Caco-2 (cell line): Measurements from ENCODE around the gene MYBPHL. TPM values are rescaled to one million over a fixed set of nuclear protein-coding genes. Genes with fewer than 3 reads are reported as not detected.
A peak's percentile ranks its signal among the peaks of the same experiment; 100 is the strongest.

Experiments used
- BruUV-seq: library from RNA; stranded (reverse); fragments of 400-500 nt; replicated peaks from 2 replicates; lab custom pipeline; 2021; lab: Mats Ljungman, UMichigan
- CTCF ChIA-PET: fragments of 300-600 bp; sonication (Branson Sonifier 250); formaldehyde crosslinking; loops from one replicate; lab custom pipeline; 2022; ENCODE audit warnings: antibody characterized with exemption; lab: Charles Lee
- POLR2A ChIA-PET: fragments of 300-600 bp; sonication (Branson Sonifier 250); formaldehyde crosslinking; loops from one replicate; lab custom pipeline; 2022; ENCODE audit warnings: antibody characterized with exemption; lab: Charles Lee
- DNase-seq, 2 experiments: peaks; one replicate each; pipeline versions ENCODE4 v3.0.0 to v3.0.0-alpha.2; 2020 to 2022
- H3K27me3 ChIP-seq: replicated peaks from 2 replicates; pipeline ENCODE4 v1.6.0; 2011; ENCODE audit warnings: low read length; ENCODE audit not compliant: control insufficient read depth, insufficient read depth
- H3K36me3 ChIP-seq: 2 replicates; pipeline ENCODE4 v1.5.1; 2011; ENCODE audit warnings: low read length; ENCODE audit not compliant: control insufficient read depth, insufficient read depth
- H3K4me1 ChIP-seq: fragments of 250-450 bp; sonication (Bioruptor Pico); 2 replicates; pipeline ENCODE4 v1.5.1; 2020; ENCODE audit warnings: mild to moderate bottlenecking
- H3K4me3 ChIP-seq: 2 replicates; pipeline ENCODE4 v1.5.1; 2011; ENCODE audit warnings: low read depth, mild to moderate bottlenecking, control low read depth, low read length
- H3K9me3 ChIP-seq: fragments of 250-450 bp; sonication (Bioruptor Pico); 2 replicates; pipeline ENCODE4 v1.5.1; 2020; ENCODE audit warnings: mild to moderate bottlenecking, moderate library complexity
- H3K27ac Mint-ChIP-seq: one replicate; pipeline ENCODE4 v1.8.0; 2022; ENCODE audit warnings: mixed read lengths; ENCODE audit not compliant: unreplicated experiment
- H3K27me3 Mint-ChIP-seq: one replicate; pipeline ENCODE4 v1.8.0; 2022; ENCODE audit warnings: mixed read lengths; ENCODE audit not compliant: insufficient read depth, unreplicated experiment
- H3K36me3 Mint-ChIP-seq: one replicate; pipeline ENCODE4 v1.8.0; 2022; ENCODE audit warnings: mild to moderate bottlenecking, mixed read lengths; ENCODE audit not compliant: insufficient read depth, unreplicated experiment
- H3K4me1 Mint-ChIP-seq: one replicate; pipeline ENCODE4 v1.8.0; 2022; ENCODE audit warnings: low read depth, mixed read lengths; ENCODE audit not compliant: unreplicated experiment
- H3K4me3 Mint-ChIP-seq: one replicate; pipeline ENCODE4 v1.8.0; 2022; ENCODE audit warnings: mild to moderate bottlenecking, moderate library complexity, mixed read lengths; ENCODE audit not compliant: unreplicated experiment
- H3K9me3 Mint-ChIP-seq: one replicate; pipeline ENCODE4 v1.8.0; 2022; ENCODE audit warnings: mixed read lengths; ENCODE audit not compliant: unreplicated experiment
- intact Hi-C: fragments of 100-400 bp; cut with micrococcal nuclease; formaldehyde crosslinking; loops from one replicate; pipeline ENCODE4 v1.10.0; 2022; ENCODE audit not compliant: unreplicated experiment
- total RNA-seq: library from RNA; stranded (reverse); gene quantifications from 2 replicates; pipeline ENCODE4 v1.2.3, GENCODE V29; 2022
- TF ChIP-seq, protein P1 (sequence below), 2 experiments: fragments of 200-600 bp in 1 of 2; IDR thresholded peaks; 1 replicate in 1 of 2; 2 replicates in 1 of 2; pipeline versions ENCODE4 v1.5.1 to v1.8.0; 2011 to 2022; ENCODE audit warnings: antibody characterized with exemption in 1 of 2, control low read depth in 1 of 2, inconsistent platforms in 1 of 2, low read depth in 1 of 2, low read length in 1 of 2, mild to moderate bottlenecking in 1 of 2, moderate library complexity in 1 of 2; ENCODE audit not compliant: insufficient read depth in 1 of 2, severe bottlenecking in 1 of 2, unreplicated experiment in 1 of 2

MYBPHL gene
- total RNA-seq, 1 experiment from 2014 or later = not detected

DNA sequence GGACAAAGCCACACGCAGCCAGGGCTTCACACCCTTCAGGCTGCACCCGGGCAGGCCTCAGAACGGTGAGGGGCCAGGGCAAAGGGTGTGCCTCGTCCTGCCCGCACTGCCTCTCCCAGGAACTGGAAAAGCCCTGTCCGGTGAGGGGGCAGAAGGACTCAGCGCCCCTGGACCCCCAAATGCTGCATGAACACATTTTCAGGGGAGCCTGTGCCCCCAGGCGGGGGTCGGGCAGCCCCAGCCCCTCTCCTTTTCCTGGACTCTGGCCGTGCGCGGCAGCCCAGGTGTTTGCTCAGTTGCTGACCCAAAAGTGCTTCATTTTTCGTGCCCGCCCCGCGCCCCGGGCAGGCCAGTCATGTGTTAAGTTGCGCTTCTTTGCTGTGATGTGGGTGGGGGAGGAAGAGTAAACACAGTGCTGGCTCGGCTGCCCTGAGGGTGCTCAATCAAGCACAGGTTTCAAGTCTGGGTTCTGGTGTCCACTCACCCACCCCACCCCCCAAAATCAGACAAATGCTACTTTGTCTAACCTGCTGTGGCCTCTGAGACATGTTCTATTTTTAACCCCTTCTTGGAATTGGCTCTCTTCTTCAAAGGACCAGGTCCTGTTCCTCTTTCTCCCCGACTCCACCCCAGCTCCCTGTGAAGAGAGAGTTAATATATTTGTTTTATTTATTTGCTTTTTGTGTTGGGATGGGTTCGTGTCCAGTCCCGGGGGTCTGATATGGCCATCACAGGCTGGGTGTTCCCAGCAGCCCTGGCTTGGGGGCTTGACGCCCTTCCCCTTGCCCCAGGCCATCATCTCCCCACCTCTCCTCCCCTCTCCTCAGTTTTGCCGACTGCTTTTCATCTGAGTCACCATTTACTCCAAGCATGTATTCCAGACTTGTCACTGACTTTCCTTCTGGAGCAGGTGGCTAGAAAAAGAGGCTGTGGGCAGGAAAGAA lies 32.0 kb downstream of the MYBPHL start:
- H3K4me3 ChIP-seq = peak overlapping the region; percentile 22
- H3K27me3 Mint-ChIP-seq = no peaks in the 10 kb centered on the region
- BruUV-seq = no TSS peak
- H3K27ac Mint-ChIP-seq = peak overlapping the region; percentile 31
- CTCF ChIA-PET = no interaction called here
- POLR2A ChIA-PET = no interaction called here
- peak overlapping the region; percentile 63 for H3K4me3 Mint-ChIP-seq
- no peaks in the 10 kb centered on the region for H3K9me3 Mint-ChIP-seq
- TF ChIP-seq, protein P1, sequence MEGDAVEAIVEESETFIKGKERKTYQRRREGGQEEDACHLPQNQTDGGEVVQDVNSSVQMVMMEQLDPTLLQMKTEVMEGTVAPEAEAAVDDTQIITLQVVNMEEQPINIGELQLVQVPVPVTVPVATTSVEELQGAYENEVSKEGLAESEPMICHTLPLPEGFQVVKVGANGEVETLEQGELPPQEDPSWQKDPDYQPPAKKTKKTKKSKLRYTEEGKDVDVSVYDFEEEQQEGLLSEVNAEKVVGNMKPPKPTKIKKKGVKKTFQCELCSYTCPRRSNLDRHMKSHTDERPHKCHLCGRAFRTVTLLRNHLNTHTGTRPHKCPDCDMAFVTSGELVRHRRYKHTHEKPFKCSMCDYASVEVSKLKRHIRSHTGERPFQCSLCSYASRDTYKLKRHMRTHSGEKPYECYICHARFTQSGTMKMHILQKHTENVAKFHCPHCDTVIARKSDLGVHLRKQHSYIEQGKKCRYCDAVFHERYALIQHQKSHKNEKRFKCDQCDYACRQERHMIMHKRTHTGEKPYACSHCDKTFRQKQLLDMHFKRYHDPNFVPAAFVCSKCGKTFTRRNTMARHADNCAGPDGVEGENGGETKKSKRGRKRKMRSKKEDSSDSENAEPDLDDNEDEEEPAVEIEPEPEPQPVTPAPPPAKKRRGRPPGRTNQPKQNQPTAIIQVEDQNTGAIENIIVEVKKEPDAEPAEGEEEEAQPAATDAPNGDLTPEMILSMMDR (IDR thresholded peaks at IDR 0.05; ENCODE audit: insufficient read depth in 1 of 2, low read depth in 1 of 2, low read length in 1 of 2, severe bottlenecking in 1 of 2, unreplicated experiment in 1 of 2) = no peak
- peaks cover 8% of the 10 kb centered on the region for H3K36me3 Mint-ChIP-seq
- no peaks in the 10 kb centered on the region for H3K27me3 ChIP-seq
- peaks cover 45% of the 10 kb centered on the region for H3K4me1 ChIP-seq
- no peaks in the 10 kb centered on the region for H3K9me3 ChIP-seq
- peaks cover 15% of the 10 kb centered on the region for H3K4me1 Mint-ChIP-seq
- intact Hi-C loops = loop anchor here (1.0 kb wide), 2 partner anchors 8 to 12 kb away; partner anchors contain the start of gene PSRC1
- peak; percentile 83 to 87 for DNase-seq
- no peaks in the 10 kb centered on the region for H3K36me3 ChIP-seq

DNA sequence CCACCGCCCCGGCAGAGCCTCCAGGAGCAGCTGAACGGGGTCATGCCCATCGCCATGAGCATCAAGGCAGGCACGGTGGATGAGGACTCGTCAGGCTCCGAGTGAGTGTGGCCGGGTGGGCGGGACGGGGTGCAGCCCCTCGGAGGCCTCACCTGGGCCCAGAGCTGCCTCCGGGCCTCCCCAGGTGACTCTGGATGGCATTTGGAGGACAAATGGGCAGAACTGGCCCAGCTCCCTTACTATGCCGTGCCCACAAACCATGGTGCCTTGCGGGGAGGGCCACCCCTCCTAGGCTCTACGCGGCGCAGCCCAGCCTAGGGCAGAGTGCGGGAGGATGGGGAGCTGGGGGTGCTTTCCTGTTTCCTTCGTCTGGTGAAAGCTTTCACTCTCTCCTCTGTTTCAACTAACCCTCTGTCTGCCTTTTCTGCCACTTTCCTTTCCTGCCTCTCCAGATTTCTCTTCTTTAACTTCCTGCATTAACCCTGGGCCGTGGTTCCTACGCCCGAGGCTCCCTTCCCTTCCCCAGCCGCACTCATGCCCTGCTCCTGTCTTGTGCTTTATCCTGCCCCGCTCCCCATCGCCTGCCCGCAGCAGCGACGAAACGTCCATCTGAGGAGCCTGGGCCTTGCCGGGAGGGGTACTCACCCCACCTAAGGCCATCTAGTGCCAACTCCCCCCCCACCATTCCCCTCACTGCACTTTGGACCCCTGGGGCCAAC lies 33.1 kb downstream of the MYBPHL start:
- CTCF ChIA-PET = interaction anchor here (0.5 to 0.6 kb wide), 2 partner anchors 40 to 182 kb away, joined by 3 read pairs; no protein-coding TSS in a partner anchor
- H3K27ac Mint-ChIP-seq = peak overlapping the region; percentile 31
- Histone ChIP-seq H3K4me3 (peak overlapping the region; percentile 4), H3K4me1 (peaks cover 45% of the 10 kb centered on the region), H3K27me3 (no peaks in the 10 kb centered on the region), H3K36me3 (no peaks in the 10 kb centered on the region), H3K9me3 (no peaks in the 10 kb centered on the region)
- intact Hi-C loops = loop anchor here (1.0 kb wide), 1 partner anchor 10 kb away; the partner anchor contains the start of gene PSRC1
- H3K4me1 Mint-ChIP-seq = peaks cover 15% of the 10 kb centered on the region
- peak overlapping the region; percentile 63 for H3K4me3 Mint-ChIP-seq
- TF ChIP-seq, protein P1 (IDR thresholded peaks at IDR 0.05; ENCODE audit: insufficient read depth in 1 of 2, low read depth in 1 of 2, low read length in 1 of 2, severe bottlenecking in 1 of 2, unreplicated experiment in 1 of 2) = no peak
- BruUV-seq = no TSS peak
- peaks cover 8% of the 10 kb centered on the region for H3K36me3 Mint-ChIP-seq
- H3K27me3 Mint-ChIP-seq = no peaks in the 10 kb centered on the region
- no peaks in the 10 kb centered on the region for H3K9me3 Mint-ChIP-seq
- POLR2A ChIA-PET = no interaction called here
- DNase-seq = peak in 1 of 2 experiments; percentile 31
